ENCODE results near the gene WDR91. TPM values are rescaled to one million over a fixed set of nuclear protein-coding genes. Genes with fewer than 3 reads are reported as not detected.
"Not testable (repeated sequence)": the region's sequence is repeated elsewhere in the genome, so short reads cannot be mapped to it uniquely, and the experiment has no call there.

The WDR91 gene
- total RNA-seq, 2 donors from 2014 or later, result 11.9 to 22.8 TPM

DNA sequence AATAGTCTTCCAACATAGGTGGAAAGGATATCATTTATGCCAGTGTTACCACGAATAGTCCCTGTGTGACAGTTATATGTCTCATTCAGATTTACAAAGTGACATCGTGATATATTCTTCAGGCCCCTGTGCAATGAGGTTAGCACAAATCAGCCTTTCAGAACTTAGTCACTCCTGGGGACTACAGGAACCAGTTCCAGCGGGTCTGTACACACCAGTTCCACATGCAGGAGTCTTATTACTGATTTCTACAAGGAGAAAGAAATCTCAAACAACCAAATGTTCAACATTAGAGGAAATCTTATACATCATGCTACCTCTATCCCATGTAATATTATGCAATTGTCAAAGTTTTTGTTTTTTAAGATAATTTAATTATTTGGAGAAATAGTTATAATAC, 4.4 kb upstream of the WDR91 start:
- H3K4me1 Mint-ChIP-seq (ENCODE audit: low read depth in 2 of 2), result peaks cover 2% of the 10 kb centered on the region in 2 donors
- DNase-seq (ENCODE audit: low spot score) (no peak), ATAC-seq (no peak)
- H3K9me3 Mint-ChIP-seq, result no peaks in the 10 kb centered on the region
- no peak overlapping the region for H3K27ac Mint-ChIP-seq
- no peak overlapping the region for H3K4me3 Mint-ChIP-seq
- no peaks in the 10 kb centered on the region for H3K36me3 Mint-ChIP-seq
- H3K27me3 Mint-ChIP-seq, result peaks cover 8 to 10% of the 10 kb centered on the region in 2 donors

DNA sequence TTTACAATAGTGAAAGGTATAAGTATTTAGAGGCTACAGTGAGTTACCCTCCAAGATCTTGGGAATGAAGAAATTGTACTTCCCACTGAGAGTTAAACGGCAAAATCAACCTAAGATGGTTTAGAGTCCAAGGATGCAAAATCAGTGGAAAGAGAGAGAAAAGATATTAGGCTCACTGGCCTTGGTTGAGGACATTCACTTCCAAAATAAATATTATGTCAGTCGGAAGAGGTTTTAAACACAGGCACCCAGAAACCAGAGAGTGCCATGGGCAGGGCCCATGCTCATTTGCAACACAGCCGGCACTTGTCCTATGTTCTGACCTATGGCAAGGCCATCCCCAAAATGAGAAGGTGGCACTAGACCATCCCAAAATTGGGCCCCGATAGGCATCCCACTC, 3.9 kb upstream of the WDR91 start:
- H3K27me3 Mint-ChIP-seq, result peaks cover 5 to 8% of the 10 kb centered on the region in 2 donors
- peaks cover 6% of the 10 kb centered on the region in 2 donors for H3K4me1 Mint-ChIP-seq (ENCODE audit: low read depth in 2 of 2)
- H3K9me3 Mint-ChIP-seq, result no peaks in the 10 kb centered on the region
- ATAC-seq, result no peak
- H3K4me3 Mint-ChIP-seq, result no peak overlapping the region
- no peaks in the 10 kb centered on the region for H3K36me3 Mint-ChIP-seq
- H3K27ac Mint-ChIP-seq, result no peak overlapping the region
- DNase-seq (ENCODE audit: low spot score), result no peak

DNA sequence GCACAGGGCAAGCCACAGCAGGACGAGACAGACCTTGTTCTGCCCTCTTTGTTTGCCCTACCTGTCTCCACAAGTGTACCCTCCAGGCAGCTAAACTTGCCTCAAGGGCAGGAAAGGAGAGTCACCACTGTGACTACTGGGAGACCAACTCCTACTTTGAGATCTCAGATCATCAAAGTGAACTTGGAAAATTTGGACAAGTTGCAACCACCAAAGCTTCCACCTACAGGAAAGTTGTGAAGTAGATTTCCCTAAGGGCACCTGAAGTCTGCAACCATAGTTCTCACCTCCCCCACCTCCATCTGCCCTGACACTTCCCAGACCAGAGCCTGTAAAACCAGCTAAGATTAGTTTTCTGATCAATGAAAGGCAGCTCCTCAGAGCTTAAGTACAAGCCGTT, 2.5 kb upstream of the WDR91 start:
- no peak for DNase-seq (ENCODE audit: low spot score)
- peak overlapping the region; percentile 19 for H3K4me3 Mint-ChIP-seq
- no peaks in the 10 kb centered on the region for H3K36me3 Mint-ChIP-seq
- no peak for ATAC-seq
- H3K27me3 Mint-ChIP-seq, result peaks cover 4 to 8% of the 10 kb centered on the region in 2 donors
- no peaks in the 10 kb centered on the region for H3K9me3 Mint-ChIP-seq
- peaks cover 8 to 9% of the 10 kb centered on the region in 2 donors for H3K4me1 Mint-ChIP-seq (ENCODE audit: low read depth in 2 of 2)
- H3K27ac Mint-ChIP-seq, result no peak overlapping the region

DNA sequence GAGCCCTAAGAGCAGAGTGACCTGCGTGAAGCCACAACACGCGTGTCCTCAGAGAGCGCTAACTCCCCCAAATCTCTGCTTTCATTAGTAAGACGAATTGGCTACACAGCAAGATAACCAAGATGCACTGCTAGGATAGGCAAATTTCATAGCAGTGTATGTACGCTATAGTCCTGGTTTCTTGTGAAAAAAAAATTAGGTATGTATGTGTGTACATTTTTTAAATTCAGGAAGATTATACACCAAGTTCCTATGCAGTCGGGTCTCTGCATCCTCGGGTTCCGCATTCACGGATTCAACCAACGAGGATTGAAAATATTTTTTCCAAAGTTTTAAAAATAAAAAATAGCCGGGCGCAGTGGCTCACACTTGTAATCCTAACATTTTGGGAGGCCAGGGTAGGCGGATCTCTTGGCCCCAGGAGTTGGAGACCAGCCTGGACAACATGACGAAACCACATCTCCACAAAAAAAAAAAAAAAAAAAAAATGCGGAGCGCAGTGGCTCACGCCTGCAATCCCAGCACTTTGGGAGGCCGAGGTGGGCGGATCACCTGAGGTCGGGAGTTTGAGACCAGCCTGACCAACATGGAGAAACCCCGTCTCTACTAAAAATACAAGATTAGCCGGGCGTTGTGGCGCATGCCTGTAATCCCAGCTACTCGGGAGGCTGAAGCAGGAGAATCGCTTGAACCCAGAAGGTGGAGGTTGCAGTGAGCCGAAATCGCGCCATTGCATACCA, 790 bp upstream of the WDR91 start:
- ATAC-seq; H3K9me3 Mint-ChIP-seq; H3K27me3 Mint-ChIP-seq; H3K36me3 Mint-ChIP-seq; DNase-seq (ENCODE audit: low spot score): not testable (repeated sequence)
- peak overlapping the region; percentile 71 to 86 for H3K27ac Mint-ChIP-seq
- H3K4me3 Mint-ChIP-seq, result peak overlapping the region; percentile 92
- peaks cover 15 to 20% of the 10 kb centered on the region in 2 donors for H3K4me1 Mint-ChIP-seq (ENCODE audit: low read depth in 2 of 2)

DNA sequence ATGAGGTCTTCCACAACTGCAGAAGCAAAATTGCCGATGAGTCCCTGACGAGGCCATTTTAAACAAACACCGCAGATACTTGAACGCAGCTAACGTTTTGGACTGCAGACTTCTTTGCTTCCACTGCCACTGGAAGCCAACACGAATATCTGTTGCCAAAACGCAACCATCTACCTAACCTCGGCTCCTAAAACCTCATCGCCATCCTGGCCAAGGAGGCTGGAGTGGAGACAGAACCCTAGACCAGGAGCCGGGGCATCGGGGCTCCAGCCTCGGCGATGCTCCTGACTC, 493 bp downstream of the WDR91 start:
- Mint-ChIP-seq H3K4me1 (ENCODE audit: low read depth in 2 of 2) (peaks cover 22 to 23% of the 10 kb centered on the region in 2 donors), H3K27me3 (no peaks in the 10 kb centered on the region), H3K9me3 (no peaks in the 10 kb centered on the region), H3K4me3 (peak overlapping the region; percentile 92), H3K36me3 (no peaks in the 10 kb centered on the region), H3K27ac (peak overlapping the region; percentile 71 to 86)
- ATAC-seq, result no peak
- DNase-seq (ENCODE audit: low spot score), result no peak

DNA sequence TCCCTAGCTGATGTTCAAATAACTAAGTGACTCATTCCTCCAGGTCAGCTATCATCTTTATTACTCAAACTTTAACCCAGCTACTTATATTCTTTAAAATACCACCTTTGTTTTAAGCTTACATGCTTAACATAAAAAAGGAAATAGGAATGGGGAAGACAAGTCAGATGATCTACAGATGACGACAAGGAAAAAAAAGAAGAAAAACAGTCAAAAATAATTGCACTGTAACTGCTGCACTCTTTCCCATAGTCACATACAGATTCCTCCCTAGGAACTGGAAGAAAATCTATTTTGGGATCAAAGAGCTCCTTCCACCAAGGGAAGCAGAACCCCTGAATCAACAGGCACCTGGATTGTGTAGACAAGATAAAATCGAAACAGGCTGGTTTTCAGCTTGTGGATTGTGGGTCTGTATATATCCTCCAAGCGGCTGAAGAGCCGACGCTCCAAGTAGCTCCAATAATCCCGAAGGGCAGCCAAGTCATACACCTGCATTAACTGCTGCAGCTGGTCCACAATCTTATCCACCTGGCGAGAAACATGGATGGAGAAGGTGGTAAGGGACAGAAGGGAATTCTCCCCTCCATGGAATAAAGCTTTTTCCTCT, 2.0 kb downstream of the WDR91 start:
- no peak overlapping the region for H3K27ac Mint-ChIP-seq
- DNase-seq (ENCODE audit: low spot score), result no peak
- H3K27me3 Mint-ChIP-seq, result no peaks in the 10 kb centered on the region
- H3K4me1 Mint-ChIP-seq (ENCODE audit: low read depth in 2 of 2), result peaks cover 22 to 23% of the 10 kb centered on the region in 2 donors
- no peaks in the 10 kb centered on the region for H3K9me3 Mint-ChIP-seq
- no peak for ATAC-seq
- peaks cover 5% of the 10 kb centered on the region for H3K36me3 Mint-ChIP-seq
- H3K4me3 Mint-ChIP-seq, result no peak overlapping the region

DNA sequence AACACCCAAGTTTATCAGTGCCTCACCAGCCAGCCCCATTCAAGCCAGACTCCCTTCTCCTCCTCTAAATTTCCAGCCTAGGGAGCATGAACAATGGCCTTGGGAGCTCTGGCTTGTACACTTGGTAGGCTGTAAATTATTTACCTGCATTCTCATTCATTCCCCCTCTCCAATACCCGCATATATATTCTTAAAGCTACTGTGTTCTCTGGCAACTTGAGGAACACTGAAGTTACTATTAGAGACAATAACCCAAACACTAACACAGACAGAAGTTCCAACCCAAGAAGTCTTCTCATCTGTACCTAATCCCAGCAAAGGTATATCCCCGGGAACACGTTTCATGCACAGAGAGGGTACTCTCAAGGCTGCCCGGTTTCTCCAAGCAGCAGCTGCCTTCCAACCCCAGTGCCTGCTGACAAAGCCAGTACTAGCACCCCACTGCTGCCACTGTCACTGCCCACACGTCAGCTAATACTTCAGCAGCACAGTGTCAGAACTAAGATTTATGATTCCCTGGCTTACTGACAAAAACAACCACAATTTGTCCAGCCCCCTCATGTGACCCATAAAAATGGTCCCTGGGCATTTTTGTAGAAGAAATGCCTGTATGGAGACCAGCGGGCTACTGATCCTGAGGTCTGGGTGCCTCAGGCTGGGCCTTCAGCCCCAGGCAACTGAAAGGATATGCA, 3.1 kb downstream of the WDR91 start:
- no peaks in the 10 kb centered on the region for H3K9me3 Mint-ChIP-seq

DNA sequence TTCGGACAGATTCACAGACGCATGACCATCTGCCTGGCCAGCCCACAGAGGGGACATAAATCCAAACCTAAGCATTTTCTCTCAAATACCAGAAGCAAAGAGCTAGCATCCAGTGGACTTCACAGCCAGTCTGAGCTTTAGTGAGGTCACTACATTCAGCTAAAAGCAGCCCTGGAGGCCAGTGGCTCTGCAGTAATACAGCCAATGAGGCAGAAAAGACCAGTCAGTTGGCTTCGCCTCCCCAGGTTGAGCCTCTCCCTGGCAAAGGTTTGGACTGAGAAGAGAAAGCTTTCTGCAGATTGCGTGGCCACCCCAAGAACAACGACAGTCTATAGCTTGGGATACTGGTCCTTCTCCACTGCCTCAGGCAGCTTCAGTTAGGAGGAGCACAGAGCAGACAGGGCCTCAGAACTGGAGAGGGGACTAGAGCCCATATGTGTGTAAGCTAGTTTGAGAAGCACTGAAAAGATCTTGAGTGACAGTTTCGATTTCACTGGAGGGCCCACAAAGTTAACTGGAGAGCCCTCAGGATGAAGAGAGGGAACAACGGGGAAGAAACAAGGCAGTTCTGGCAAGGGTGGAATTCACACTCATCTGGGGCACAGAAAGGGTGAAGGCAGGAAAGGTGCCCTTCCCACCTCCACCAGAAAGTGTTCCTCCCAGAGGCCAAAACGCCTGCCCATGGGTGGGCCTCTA, 3.8 kb downstream of the WDR91 start:
- Mint-ChIP-seq H3K4me1 (ENCODE audit: low read depth in 2 of 2) (peaks cover 22 to 23% of the 10 kb centered on the region in 2 donors), H3K27me3 (no peaks in the 10 kb centered on the region), H3K4me3 (no peak overlapping the region), H3K36me3 (peaks cover 5% of the 10 kb centered on the region), H3K9me3 (no peaks in the 10 kb centered on the region), H3K27ac (no peak overlapping the region)
- no peak for ATAC-seq
- DNase-seq (ENCODE audit: low spot score), result no peak

More for the DNA sequence above, 3.1 kb downstream of the WDR91 start:
- H3K36me3 Mint-ChIP-seq, result peaks cover 5% of the 10 kb centered on the region
- DNase-seq (ENCODE audit: low spot score) (no peak), ATAC-seq (no peak)
- H3K4me1 Mint-ChIP-seq (ENCODE audit: low read depth in 2 of 2), result peaks cover 22 to 23% of the 10 kb centered on the region in 2 donors
- H3K27me3 Mint-ChIP-seq, result no peaks in the 10 kb centered on the region
- no peak overlapping the region for H3K4me3 Mint-ChIP-seq
- H3K27ac Mint-ChIP-seq, result no peak overlapping the region

DNA sequence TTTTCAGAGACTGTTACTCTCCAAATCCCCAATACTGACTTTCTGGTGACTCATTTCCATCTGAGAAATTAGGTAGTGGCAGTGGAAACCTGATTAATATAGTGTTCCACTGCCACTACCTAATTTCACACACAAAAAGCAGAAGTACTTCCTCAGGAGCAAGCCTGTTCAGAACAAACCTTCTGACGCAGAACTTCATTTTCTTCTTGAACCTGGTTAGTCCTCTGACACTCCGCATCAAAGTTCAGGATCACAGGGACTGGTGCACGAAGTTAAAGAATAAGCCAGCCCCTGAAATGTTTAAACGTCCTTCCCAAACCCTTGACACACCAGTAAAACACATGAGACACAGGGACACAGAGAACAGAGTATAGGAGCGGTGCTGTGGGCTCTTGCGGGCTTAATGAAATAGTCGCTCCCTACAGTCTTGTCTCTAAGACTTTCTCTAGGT, 4.4 kb downstream of the WDR91 start:
- H3K36me3 Mint-ChIP-seq, result peaks cover 10% of the 10 kb centered on the region
- H3K4me1 Mint-ChIP-seq (ENCODE audit: low read depth in 2 of 2), result peaks cover 22 to 27% of the 10 kb centered on the region in 2 donors
- ATAC-seq (no peak), DNase-seq (ENCODE audit: low spot score) (no peak)
- H3K9me3 Mint-ChIP-seq, result no peaks in the 10 kb centered on the region
- no peak overlapping the region for H3K27ac Mint-ChIP-seq
- H3K4me3 Mint-ChIP-seq, result no peak overlapping the region
- H3K27me3 Mint-ChIP-seq, result no peaks in the 10 kb centered on the region

DNA sequence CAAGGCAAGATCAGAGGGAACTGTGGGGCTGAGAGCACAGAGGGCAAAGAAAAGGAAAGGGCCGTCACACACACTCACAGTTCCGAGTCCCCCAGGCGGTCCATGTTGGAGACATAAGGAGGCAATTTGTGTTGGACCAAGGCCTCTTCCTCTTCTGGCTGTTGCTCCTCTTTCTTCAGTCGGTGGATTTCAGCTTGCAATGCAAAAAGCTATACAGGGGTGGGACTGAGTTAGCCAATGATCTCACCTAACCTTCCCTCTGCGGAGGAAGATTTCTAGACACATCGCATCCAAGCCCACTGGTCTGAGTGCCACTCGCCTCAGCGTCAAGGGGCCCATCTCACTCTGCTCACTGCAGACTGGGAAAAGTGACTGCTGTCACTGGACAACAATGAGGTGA, 5.5 kb downstream of the WDR91 start:
- no peak overlapping the region for H3K4me3 Mint-ChIP-seq
- H3K9me3 Mint-ChIP-seq, result no peaks in the 10 kb centered on the region
- peaks cover 22 to 26% of the 10 kb centered on the region in 2 donors for H3K4me1 Mint-ChIP-seq (ENCODE audit: low read depth in 2 of 2)
- no peak for DNase-seq (ENCODE audit: low spot score)
- H3K36me3 Mint-ChIP-seq, result peaks cover 15% of the 10 kb centered on the region
- no peak for ATAC-seq
- H3K27ac Mint-ChIP-seq, result no peak overlapping the region
- no peaks in the 10 kb centered on the region for H3K27me3 Mint-ChIP-seq

DNA sequence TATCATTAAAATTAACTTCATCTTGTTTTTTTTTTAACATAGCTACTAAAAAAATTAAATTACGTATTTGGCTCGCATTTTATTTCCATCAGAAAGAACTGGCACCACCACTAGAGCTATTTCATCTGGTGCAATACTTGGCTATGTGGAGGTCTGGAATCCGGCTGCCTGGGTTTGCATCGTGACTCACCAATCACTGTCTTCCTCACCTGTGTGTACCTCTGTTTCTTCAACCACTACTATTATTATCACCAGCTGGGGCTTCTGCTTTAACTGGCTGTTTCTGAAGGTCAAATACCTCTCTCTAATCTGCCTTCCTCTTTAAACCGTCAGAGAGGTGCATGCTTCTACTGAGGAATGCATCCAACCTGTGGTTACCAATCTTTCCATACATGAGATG, 6.5 kb downstream of the WDR91 start:
- no peaks in the 10 kb centered on the region for H3K27me3 Mint-ChIP-seq
- no peak overlapping the region for H3K27ac Mint-ChIP-seq
- H3K36me3 Mint-ChIP-seq, result peaks cover 15% of the 10 kb centered on the region

DNA sequence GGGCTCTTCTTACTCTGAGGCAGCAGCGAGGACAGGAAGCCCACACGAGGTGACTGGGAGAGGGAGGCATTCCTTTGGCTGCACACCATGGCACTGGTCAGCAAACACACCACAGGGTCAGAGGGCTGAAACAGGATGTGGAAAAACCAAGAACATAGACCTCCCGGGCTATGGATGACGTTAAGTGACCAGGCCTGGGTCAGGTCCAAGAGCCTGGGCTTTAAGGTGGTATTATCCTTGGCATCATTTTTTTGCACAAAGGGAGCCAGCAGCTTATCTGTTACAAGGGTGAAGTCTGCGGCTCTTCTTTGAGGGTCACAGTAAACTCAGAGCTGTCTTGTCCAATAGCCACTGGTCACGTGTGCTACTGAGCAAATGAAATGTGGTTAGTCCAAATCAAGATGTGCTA, 7.0 kb downstream of the WDR91 start:
- DNase-seq (ENCODE audit: low spot score) (no peak), ATAC-seq (no peak)
- Mint-ChIP-seq H3K36me3 (peaks cover 15% of the 10 kb centered on the region), H3K9me3 (no peaks in the 10 kb centered on the region), H3K4me3 (no peak overlapping the region), H3K4me1 (ENCODE audit: low read depth in 2 of 2) (peaks cover 13 to 21% of the 10 kb centered on the region in 2 donors), H3K27me3 (no peaks in the 10 kb centered on the region), H3K27ac (no peak overlapping the region)

More for the DNA sequence above, 6.5 kb downstream of the WDR91 start:
- ATAC-seq (no peak), DNase-seq (ENCODE audit: low spot score) (no peak)
- H3K4me3 Mint-ChIP-seq, result no peak overlapping the region
- H3K9me3 Mint-ChIP-seq, result no peaks in the 10 kb centered on the region
- peaks cover 13 to 21% of the 10 kb centered on the region in 2 donors for H3K4me1 Mint-ChIP-seq (ENCODE audit: low read depth in 2 of 2)

DNA sequence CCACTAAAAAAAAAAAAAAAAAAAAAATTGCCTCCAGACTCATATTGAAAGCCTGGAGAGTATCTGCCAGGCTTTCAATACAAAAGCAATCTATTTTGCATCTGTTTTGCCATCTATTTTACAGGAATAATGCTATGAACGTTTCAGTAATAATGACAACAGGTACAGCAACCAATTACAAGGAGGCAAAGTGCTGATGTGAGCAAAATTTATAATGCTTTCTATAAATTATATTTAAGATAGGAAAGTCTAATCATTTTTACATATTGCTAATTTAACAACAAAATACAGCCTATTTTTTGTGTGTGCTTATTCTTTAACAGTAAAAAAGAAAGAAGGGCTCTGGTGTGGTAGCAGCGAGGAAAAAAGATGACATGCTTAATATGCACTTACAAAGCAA, 10.0 kb downstream of the WDR91 start:
- peaks cover 15% of the 10 kb centered on the region for H3K36me3 Mint-ChIP-seq
- ATAC-seq (no peak), DNase-seq (ENCODE audit: low spot score) (no peak)
- no peak overlapping the region for H3K27ac Mint-ChIP-seq
- H3K4me3 Mint-ChIP-seq, result no peak overlapping the region
- H3K9me3 Mint-ChIP-seq, result no peaks in the 10 kb centered on the region
- peaks cover 0 to 7% of the 10 kb centered on the region in 2 donors for H3K4me1 Mint-ChIP-seq (ENCODE audit: low read depth in 2 of 2)
- H3K27me3 Mint-ChIP-seq, result no peaks in the 10 kb centered on the region

All from natural killer cell treated with Interleukin-12 subunit alpha and Interleukin-12 subunit beta and Interleukin-15 and Interleukin-18, amount 100 ng/mL, for 72 hours (primary cell).